T-helper 1 cell treated with Interleukin-12 subunit alpha and Interleukin-12 subunit beta and Interleukin-4 antibody, amounts not matched to agents 30 ng/mL and 1 ng/mL, for 36 hours (primary cell): Measurements from ENCODE around the gene GAB2. TPM values are rescaled to one million over a fixed set of nuclear protein-coding genes. Genes with fewer than 3 reads are reported as not detected.

Source experiments
- intact Hi-C: fragments of 100-400 bp; cut with micrococcal nuclease; formaldehyde crosslinking; loops from one replicate; pipeline ENCODE4 v1.15.1; 2024
- total RNA-seq: library from RNA; stranded (reverse); gene quantifications from 2 replicates; pipeline ENCODE4 v1.2.3, GENCODE V29; 2022

GAB2 gene
- total RNA-seq, 1 donor from 2014 or later = 50.6 TPM

GRCh38 chr11:78403781-78404180 is 13.8 kb downstream of the GAB2 start:
- intact Hi-C loops = no loop called here

GRCh38 chr11:78402847-78403246 is 14.8 kb downstream of the GAB2 start:
- intact Hi-C loops = no loop called here

- intact Hi-C loops = no loop called here
Observed at GRCh38 chr11:78400702-78401101, 16.9 kb downstream of the GAB2 start.

- intact Hi-C loops = no loop called here
Observed at GRCh38 chr11:78400116-78400515, 17.5 kb downstream of the GAB2 start.

- intact Hi-C loops = no loop called here
Observed at GRCh38 chr11:78399136-78399535, 18.5 kb downstream of the GAB2 start.

GRCh38 chr11:78398715-78399114 is 18.9 kb downstream of the GAB2 start:
- intact Hi-C loops = no loop called here

- intact Hi-C loops = loop anchor here (1.0 kb wide), 2 partner anchors 72 to 169 kb away; no protein-coding TSS in a partner anchor
Observed at GRCh38 chr11:78397398-78397797, 20.2 kb downstream of the GAB2 start.

- intact Hi-C loops = loop anchor here (2.0 kb wide), 1 partner anchor 101 kb away; no protein-coding TSS in a partner anchor
Observed at GRCh38 chr11:78395597-78395996, 22.0 kb downstream of the GAB2 start.

GRCh38 chr11:78392854-78393253 is 24.8 kb downstream of the GAB2 start:
- intact Hi-C loops = no loop called here

- intact Hi-C loops = no loop called here
Observed at GRCh38 chr11:78391424-78391823, 26.2 kb downstream of the GAB2 start.

- intact Hi-C loops = no loop called here
Observed at GRCh38 chr11:78390809-78391208, 26.8 kb downstream of the GAB2 start.

- intact Hi-C loops = no loop called here
Observed at GRCh38 chr11:78386215-78386941, 31.2 kb downstream of the GAB2 start.

GRCh38 chr11:78385205-78385604 is 32.4 kb downstream of the GAB2 start:
- intact Hi-C loops = no loop called here

GRCh38 chr11:78384231-78384630 is 33.4 kb downstream of the GAB2 start:
- intact Hi-C loops = no loop called here

GRCh38 chr11:78381865-78382264 is 35.8 kb downstream of the GAB2 start:
- intact Hi-C loops = no loop called here

- intact Hi-C loops = no loop called here
Observed at GRCh38 chr11:78380615-78381051, 37.0 kb downstream of the GAB2 start.

- intact Hi-C loops = no loop called here
Observed at GRCh38 chr11:78379039-78379670, 38.5 kb downstream of the GAB2 start.

GRCh38 chr11:78377625-78378418 is 39.8 kb downstream of the GAB2 start:
- intact Hi-C loops = no loop called here

- intact Hi-C loops = no loop called here
Observed at GRCh38 chr11:78376858-78377257, 40.8 kb downstream of the GAB2 start.

- intact Hi-C loops = no loop called here
Observed at GRCh38 chr11:78374917-78375316, 42.7 kb downstream of the GAB2 start.

GRCh38 chr11:78373689-78374088 is 43.9 kb downstream of the GAB2 start:
- intact Hi-C loops = no loop called here
